Measurements from ENCODE around the gene EMD.
A peak's percentile ranks its signal among the peaks of the same experiment; 100 is the strongest.
"Not testable (repeated sequence)": the region's sequence is repeated elsewhere in the genome, so short reads cannot be mapped to it uniquely, and the experiment has no call there.

Gene EMD

DNA sequence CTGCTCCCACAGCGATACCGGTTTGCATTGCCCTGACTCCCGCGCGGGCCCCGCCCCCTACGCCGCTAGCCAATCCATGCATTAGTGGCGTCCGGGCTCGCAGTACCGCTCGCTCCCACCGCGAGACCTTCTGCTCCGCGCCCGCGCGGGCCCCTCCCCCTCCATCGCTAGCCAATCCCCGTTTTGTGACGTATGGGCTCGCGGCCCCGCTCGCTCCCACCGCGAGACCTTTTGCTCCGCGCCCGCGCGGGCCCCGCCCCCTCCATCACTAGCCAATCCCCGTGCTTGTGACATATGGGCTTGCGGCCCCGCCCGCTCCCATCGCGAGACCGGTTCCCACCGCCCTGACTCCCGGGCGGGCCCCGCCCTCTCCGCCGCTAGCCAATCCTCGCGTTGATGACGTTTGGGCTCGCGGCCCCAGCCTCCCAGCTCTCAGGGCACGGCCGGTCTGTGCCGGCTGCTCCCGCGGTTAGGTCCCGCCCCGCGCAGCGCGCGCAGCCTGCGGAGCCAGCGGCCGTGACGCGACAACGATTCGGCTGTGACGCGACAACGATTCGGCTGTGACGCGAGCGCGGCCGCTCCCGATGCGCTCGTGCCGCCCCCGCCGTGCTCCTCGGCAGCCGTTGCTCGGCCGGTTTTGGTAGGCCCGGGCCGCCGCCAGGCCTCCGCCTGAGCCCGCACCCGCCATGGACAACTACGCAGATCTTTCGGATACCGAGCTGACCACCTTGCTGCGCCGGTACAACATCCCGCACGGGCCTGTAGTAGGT, at the start of gene EMD:
TSS of gene EMD (plus strand) at position 497 of the 770 bp plus-strand sequence. CDS start at position 687, 190 bp downstream.
- DNase-seq, result peak; percentile 95

DNA sequence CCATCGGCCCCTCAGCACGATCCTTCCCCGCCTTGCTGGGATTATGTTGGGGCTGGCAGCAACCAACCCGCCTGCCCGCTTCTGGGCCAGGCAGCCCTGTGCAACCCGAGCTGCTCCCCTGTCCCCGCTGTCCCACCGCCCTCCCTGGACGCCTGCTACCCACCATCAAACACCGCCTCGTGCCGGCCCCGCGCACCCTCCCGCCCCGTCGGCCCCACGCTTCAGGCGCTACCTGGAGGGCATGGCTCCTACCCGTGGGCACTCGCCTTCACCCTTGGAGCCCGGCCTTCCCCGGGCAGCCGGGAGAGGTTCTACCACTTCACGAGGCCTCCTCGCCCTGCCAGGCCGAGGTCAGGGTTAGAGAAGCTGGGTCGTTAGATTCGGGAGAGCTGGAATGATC, 46.5 kb upstream of the EMD start:
- DNase-seq, result no peak

DNA sequence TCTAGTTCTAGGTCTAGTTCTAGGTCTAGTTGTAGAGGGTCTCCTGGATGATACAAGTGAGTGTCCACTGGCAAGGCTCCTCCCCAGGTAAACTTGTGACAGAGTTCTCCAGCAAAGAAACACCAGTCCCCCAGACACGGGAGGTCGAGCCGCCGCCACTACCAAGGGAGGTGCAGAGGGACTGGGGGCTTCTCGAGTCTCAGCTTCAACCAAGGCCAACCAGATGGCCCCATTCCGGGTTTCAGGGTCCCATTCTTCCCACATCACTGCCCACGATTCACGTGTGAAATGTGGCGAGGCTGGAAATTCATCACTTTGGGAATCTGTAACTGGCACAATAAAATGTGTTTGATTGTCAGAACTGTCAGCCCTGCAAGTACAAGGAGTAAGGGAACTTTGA, 46.0 kb upstream of the EMD start:
- no peak for DNase-seq

DNA sequence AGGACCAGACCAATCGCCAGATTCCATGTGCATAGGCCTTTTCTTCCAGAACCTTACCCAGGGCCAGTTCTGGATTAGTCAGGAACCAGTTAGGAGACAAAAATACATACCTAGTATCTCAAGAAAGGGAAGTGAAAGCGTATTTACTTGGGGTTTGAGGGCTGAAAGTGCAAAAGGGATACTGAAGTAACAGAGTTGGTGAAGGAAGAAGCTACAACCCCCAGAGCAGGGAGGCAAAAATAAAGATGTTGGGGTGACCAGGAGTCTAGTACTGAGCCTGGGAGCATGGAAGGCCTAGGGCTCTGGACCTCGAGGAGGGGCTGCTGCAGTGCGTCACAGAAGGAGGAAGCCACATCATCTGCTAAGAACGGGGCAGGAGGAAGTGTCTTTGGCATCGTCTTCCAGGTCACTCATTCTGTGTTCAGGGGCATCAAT, 45.2 kb upstream of the EMD start:
- no peak for DNase-seq

DNA sequence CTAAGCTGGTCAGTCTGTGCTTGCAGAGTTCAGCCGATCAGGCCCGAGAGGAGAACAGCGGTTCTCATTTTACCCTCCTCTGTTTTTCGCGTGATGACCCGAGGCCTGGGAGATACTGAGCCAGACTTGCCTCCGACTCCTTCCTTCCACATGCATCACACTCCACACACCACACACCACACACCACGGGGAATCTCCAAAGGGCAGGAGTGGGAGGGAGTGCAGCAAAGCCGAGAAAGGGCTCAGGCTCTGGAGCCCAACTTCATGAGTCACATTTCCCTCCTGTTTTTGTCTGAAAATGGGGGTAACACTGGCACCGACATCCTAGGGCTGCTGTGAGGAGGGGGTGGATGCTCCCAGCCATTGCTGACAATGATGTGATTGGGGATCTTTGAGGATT, 44.6 kb upstream of the EMD start:
- DNase-seq, result no peak

DNA sequence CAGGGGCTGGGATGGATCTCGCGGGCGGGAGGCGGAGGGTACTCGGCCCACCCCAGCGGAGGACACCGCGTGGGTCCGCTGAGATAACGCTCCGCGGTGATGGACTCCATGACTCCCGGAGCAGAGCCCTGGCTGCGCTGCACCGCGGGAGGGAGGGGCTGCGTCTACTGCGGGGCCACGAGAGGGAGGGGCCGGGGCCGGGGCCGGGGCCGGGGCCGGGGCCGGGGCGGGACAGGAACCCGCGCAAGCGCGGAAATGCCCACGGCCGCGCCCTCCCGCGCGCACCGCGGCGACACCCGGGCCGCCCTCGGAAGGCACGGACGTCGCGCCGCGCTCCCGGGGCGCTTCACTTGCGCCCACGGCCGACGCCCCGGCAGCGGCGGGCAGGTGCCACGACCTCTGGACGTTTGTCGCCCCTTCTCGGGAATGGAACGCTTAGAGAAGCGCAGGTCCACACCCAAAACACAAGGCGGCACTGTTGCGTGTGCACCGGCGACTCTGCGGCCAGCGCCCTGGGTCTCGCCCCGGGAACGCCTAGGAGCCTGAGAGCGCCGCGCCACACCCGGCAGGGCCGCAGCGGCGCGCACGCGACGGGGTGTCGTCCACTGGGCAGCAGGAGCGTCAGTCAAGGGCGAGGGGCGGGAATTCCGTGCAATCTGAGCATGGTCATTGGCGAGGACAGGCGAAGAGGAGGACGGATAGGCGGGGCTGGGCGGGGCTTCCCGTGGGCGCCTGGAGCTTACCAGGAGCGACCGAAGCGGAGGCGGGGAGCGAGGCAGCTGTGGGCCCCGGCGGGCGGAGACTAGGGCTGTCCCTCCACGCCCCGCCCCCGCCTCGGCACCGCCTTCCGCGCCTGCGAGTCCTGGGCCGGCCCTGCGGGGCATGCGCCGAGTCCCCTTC, 37.4 kb upstream of the EMD start:
- DNase-seq, result not testable (repeated sequence)

DNA sequence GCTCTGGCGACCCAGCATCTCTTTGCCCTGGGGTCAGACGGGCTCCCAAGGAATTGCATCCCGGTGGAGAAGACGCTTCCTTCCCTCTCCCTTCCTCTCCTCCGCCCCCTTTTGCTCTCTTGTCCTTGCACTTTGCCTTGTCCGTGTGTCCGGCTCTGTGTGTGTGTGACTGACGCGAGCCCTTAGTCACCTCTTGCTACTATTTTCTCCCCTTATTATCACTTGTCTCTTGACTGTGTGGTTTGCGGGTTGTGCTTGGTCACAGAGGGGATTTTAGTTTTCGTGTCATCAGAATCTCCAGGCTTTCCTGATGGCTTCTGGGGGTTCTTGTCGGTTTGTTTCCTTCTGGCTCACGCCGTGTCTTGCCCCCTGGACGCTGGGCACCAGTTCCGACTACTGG, 36.0 kb upstream of the EMD start:
- DNase-seq, result not testable (repeated sequence)

DNA sequence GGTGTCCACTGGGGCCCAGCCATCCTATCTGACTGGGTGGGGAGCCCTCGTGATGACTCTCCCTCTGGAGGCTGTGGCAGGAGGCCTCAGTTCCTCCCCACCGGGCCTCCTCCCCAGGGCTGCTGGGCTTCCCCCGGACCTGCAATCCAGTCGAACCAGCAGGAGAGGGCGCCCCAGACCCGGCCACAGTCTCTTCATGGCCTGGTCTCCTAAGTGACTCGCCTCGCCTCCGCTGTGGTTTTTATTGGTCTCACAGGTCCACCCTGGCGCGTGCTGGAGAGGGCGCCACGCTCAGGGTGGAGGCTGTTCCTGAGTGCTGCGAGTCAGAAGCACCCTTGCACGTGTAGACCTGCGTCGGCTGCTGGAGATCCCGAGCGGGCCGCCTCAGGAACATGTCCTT, 35.5 kb upstream of the EMD start:
- DNase-seq, result not testable (repeated sequence)

DNA sequence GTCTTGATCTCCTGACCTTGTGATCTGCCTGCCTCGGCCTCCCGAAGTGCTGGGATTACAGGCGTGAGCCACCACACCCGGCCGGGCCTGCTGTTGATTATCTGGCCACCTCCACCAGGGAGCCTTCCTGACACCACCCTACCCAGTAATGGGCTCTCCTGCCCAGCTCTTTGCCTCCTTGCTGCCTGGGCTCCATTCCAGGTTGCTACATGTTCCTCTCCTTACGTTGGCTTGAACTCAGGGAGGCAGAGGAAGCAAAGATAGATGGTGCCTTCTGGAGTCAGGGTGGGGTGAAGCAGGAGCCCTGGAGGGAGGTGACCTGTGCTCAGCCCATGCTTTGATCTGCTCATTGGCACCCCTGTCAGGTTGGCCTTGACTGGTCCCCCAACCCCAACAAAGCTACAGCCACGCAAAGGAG, 31.0 kb upstream of the EMD start:
- DNase-seq, result no peak

DNA sequence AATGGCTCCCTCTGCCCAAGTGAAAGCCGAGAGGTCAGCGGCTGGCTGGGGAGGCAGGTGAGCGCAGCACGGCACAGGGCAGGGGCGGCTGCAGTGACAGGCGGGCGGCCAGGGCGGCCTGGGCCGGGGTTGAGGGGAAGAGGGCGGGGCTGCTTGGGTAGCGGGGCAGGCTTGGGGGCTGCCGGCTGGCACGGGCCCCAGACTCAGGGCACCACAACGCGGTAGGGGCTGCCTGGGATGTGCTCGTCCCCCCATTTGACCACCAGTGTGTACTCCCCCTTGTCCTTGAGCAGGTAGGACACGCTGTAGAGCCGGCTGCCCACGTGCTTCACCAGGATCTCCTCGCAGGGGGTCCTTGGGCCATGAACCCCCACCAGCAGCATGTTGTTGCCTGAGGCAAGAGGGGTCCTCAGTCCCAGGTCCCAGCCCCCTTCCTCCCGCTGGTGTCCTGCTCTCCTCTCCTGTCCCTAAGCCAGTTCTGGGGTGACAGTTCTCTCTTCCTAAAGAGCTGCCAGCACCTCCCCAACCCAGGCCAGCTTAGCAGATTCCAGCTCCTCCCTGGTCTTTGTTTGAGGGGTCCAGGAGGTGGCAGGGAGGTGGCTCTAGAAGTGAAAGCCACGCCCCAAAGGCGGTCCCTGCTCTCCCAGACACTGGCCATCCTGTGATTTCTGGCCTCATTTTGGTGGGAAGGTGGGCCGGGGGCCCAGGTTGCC, 30.3 kb upstream of the EMD start:
- no peak for DNase-seq

DNA sequence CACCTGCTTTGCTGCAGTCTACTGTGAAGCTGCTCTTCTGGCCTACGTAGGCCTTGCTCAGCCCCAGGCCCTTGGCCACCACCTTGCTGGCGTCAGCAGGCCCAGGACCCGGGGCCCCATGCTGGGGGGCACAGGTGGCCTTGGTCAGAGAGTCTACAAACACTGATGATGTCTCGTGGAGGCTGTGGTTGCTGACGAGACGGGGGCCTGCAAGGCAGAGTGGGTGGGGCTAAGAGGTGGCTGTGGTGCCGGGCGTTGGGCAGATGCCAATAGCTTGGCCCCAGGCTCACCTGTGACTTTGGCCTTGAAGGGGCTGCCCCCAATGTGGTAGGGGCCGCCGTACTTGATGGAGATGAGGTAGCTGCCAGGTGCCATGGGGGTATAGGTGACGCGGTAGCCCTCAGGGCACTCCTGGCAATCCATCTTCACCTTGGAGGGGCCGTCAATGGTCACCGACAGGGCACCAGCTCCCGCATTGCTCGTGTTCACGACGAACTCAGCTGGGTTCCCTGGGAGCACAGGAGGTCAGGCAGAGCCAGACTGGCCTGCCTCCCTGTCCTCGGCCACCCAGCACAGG, 29.6 kb upstream of the EMD start:
- DNase-seq, result peak; percentile 6

DNA sequence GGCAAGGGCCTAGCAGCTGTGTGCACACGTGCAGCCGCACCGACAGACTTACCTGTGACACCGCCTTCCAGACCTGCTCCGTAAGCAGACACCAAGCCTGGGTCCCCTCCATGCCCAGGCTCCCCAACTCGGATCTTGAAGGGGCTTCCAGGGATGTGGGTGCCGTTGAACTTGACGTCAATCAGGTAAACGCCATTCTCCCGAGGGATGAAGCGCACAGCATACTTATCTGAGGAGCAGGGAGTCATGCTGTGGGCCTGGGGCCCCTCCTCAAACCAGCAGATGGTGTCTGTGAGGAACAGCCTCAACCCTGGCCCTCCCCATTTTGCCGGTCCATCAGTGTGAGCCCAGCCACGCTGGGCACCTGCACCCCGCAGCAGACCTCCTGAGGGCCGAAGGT, 29.1 kb upstream of the EMD start:
- no peak for DNase-seq

DNA sequence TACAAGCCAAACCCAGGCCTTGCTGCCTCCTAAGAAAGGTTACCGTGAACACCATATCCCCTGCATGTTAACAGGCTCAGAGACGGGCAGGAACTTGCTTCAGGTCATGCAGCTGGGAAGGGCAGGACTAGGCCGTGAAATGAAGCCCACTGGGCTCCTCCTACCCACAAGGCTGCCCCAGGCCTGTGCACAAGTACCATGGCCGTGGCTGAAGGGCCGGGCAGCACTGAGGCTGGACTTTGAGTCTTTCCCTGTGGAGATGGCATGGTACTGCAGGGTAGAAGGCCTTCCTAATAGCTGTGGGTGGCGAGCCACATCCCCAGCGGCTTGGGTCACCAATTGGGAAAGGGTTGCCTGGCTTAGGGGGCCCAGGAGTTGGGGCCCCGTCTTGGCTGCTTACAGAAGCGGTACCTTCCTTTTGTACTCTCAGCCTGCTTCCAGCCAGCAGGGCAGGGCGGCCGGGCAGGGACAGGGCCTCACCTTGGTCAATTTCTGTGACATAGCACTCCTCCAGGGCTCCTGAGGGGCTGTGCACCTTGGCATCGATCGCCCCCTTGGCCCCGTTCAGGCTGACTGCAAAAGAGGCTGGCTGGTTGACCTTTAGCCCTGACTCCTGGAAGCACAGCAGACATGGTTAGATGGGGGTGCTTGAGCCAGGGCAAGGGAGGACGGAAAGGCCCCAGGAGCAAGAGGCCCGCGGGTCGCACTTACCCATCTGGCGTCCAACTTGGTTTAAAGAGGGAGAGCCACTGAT, 28.5 kb upstream of the EMD start:
- no peak for DNase-seq

DNA sequence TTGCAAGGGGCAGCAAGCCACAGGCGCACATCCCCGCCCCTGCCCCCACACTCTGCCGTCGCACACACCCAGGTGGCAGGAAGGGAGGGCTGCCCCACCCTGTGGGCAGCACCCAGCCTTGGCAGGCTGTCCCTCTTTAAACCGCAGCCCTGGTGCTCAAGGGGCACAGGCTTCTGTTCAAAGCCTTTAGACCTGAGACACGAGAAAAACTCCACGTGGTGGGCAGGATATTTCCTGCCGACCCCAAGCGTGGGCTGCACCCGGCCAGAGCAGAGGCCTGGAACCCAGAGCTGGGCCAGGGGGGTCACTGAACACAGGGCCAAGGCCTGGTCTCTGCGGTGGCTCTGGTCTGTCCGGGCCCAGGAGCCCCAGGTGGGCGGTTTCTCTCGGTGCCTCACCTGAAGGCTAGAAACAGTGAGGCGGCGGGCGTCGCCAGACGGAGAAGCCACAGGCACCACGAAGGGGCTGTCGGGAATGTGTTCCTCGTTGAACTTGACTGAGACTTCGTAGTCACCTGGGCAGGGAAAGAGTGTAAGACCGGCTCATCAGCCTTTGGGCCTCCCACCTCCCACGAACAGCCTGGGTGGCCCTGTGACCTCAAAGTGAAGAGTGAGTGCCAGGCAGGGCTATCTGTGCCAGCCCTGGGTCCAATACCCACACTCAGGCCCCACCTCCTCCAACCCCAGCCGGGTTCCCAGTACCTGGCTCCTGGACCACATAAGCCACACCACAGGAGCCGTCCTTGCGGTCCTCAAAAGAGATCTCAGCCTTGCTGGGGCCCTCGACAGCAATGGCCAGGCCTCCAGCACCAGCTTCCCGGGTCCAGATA, 27.7 kb upstream of the EMD start:
- DNase-seq, result peak; percentile 68

DNA sequence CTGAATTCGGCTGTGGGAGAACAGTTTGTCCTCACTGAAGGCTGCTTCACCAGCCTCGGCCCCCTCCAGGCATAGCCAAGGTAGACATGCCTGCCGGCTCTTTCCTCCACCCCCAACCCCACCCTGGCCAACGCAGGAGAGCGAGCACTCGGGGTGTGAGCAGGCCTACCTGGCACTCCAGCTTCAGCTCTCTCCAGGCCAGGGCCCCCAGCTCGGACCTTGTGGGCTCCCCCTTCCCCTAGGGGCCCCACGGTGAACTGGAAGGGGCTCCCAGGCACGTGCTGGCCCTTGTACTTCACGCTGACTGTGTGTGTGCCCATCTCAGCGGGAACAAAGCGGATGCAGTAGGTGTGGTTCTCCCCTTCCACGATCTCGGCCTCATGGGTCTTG, 27.1 kb upstream of the EMD start:
- no peak for DNase-seq

DNA sequence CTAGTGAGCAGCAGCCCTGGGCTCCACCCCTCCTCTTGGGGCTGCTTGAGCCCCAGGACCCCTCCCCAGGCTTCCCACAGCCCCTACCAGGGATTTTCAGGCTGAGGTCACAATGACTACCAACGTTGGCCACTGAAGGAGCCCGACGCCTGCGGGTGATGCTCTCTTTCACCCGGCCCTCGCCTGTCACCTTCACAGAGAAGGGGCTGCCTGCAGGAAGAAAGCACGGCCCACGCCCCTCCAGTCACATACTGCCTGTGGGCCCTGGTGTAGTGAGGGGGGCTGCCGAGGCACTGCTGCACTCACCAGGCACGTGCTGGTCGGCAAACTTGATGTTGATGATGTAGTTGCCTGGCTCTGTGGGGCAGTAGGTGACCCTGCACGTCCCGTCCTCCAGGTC, 26.6 kb upstream of the EMD start:
- no peak for DNase-seq

DNA sequence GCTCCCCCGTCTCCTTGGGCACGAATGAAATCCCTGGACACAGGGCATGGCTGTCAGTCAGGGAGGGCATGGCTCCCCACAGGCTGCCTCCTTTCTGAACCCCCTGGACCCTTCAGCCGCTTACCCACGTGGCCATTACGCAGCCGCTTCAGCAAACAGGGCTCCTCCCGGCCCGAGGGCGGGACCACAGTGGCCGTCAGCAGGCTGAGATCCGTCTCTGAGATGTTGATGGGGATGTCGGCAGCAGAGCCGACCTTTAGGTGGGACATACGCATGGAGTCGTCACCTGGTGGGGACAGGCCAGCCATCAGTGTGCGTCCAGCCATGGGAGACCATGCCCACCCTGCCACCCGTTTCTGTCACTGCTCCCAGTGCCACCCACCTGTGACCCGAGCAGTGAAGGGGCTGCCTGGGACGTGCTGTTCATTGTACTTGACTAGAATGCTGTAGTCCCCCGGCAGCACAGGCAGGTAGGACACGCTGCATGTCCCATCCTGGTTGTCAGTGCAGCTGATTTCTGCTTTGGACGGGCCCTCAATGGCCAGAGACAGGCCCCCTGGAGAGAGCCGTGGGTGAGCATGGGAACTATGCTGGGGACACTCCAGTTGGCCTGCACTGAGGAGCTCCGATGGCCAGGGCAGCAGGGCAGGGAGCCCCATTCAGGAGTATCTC, 25.8 kb upstream of the EMD start:
- DNase-seq, result no peak

DNA sequence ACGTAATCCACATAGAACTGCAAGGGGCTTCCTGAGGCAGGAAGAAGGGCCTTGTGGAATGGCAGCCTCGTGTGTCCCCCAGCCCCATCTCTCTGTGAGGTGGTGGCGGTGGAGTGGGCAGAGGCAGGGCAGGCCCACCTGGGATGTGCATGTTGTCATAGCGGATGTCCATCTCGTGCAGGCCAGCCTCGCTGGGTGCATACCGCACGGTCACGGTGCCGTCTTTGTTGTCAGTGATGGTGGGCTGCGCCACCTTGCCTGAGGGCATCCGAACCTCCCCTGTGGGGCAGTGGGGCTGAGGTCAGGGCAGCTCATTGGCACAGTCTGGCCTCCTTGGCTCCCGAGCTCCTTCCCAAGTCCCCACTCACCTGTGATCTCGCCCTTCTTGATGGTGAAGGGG, 25.1 kb upstream of the EMD start:
- no peak for DNase-seq

DNA sequence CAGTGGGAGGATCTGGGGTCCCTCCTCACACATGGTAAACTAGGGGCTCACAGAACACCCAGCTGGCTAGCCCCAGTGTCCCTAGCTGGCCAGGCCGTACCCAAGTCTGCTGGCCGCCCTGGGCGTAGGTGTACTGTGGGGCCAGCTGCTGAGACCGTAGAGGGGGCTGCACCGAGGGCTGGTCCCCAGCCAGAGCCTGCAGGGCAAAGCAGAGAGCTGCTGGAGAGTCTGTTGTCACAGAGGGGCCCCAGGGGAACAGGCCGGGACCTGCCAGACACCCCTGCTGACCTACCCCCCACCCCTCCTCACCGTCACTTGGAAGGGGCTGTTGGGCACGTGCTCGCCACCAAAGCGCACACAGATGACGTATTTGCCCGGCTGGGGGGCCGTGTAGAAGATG, 24.6 kb upstream of the EMD start:
- no peak for DNase-seq

DNA sequence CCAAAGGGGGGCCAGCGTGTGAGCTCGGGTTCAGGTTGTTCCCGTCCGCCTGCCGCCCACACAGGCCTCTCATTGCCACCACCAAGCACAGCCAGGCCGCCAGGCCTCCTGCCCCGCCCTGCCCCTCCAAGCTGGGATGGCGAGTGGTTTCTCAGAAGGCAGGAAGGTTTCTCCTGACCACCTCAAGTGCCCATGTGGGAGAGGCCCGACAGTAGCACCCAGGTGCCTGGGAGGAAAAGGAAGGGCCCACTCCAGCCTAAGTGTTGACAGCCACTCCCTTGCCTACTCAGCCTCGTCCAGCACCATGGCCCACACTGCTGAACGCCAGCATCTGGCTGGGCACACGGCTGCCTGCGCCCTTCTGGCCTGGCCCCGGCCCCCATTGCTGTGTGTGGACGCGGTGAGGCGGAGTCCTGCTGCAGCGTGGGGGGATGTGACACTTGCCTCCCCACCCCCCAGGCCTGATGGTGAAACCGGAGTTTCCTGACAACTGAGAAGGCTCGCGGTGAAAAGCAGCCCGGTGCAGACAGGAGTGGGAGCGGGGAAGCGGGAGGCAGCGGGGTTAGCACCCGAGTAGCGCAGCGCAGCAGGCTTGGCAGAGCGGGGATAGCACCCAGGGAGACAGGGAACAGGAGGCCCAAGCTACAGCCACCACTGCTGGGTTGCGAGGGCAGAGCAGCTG, 23.9 kb upstream of the EMD start:
- no peak for DNase-seq

All from activated gamma-delta T cell treated with Interleukin-2 at 50 U/mL for 16 hours (primary cell).